A549 (cell line): ENCODE results near the gene ARID1B.

Source experiments
- EP300 ChIP-seq, 2 experiments: fragments of >200 bp; sonication (Bioruptor Twin); formaldehyde crosslinking; IDR thresholded peaks; 2 replicates in 1 of 2; 3 replicates in 1 of 2; pipeline ENCODE4 v1.6.1; 2016 to 2017
- NPAS2 ChIP-seq: fragments of 250-450 bp; sonication (Bioruptor Pico); IDR thresholded peaks from 2 replicates; pipeline ENCODE4 v1.8.0; 2022; ENCODE audit warnings: mild to moderate bottlenecking, moderate library complexity, borderline replicate concordance
- POLR2A ChIP-seq: IDR thresholded peaks from 2 replicates; pipeline ENCODE4 v1.6.1; 2012; ENCODE audit warnings: mild to moderate bottlenecking, low read length
- RAD21 ChIP-seq, 2 experiments: fragments of >200 bp in 1 of 2; sonication (Bioruptor Twin) in 1 of 2; formaldehyde crosslinking in 1 of 2; IDR thresholded peaks in 1 of 2; conservative IDR thresholded peaks in 1 of 2; 2 replicates in 1 of 2; 3 replicates in 1 of 2; pipeline ENCODE4 v1.6.1; 2012 to 2018; ENCODE audit warnings: inconsistent platforms in 1 of 2
- SREBF2 ChIP-seq: fragments of 450-650 bp; IDR thresholded peaks from 2 replicates; pipeline ENCODE4 v1.6.1; 2014; ENCODE audit warnings: mild to moderate bottlenecking, moderate library complexity
- ZFP36 ChIP-seq: fragments of 450-650 bp; IDR thresholded peaks from 2 replicates; pipeline ENCODE4 v1.6.1; 2014; ENCODE audit warnings: borderline replicate concordance; ENCODE audit not compliant: partially characterized antibody
- TF ChIP-seq, protein P1 (sequence below): fragments of >200 bp; sonication (Bioruptor Twin); formaldehyde crosslinking; IDR thresholded peaks from 3 replicates; pipeline ENCODE4 v1.5.1; 2016
- TF ChIP-seq, protein P2 (sequence below): IDR thresholded peaks from 2 replicates; pipeline ENCODE4 v1.6.1; 2012
- TF ChIP-seq, protein P3 (sequence below): fragments of 250-450 bp; sonication (Bioruptor Pico); IDR thresholded peaks from 2 replicates; pipeline ENCODE4 v1.5.0; 2021; ENCODE audit warnings: mild to moderate bottlenecking, moderate library complexity, borderline replicate concordance

DNA sequence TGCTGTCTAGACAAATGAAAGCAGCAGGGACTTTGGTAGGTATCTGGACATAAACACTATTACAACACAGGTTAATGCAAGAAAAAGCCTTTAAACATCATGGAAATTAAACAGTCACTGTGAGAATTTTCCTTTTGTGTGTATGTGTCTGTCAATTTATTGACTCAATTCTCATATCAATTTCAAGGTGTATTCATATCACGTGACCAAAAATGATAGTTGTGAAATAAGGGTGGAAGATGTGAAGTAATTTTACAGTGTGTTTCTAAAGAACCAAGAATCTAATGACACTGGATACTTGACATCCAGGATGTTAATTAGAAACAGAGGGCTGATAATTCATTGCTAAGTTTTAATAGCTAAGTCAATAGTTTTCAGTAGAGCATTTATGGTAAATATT lies 302.1 kb downstream of the ARID1B start:
- TF ChIP-seq, protein P1, sequence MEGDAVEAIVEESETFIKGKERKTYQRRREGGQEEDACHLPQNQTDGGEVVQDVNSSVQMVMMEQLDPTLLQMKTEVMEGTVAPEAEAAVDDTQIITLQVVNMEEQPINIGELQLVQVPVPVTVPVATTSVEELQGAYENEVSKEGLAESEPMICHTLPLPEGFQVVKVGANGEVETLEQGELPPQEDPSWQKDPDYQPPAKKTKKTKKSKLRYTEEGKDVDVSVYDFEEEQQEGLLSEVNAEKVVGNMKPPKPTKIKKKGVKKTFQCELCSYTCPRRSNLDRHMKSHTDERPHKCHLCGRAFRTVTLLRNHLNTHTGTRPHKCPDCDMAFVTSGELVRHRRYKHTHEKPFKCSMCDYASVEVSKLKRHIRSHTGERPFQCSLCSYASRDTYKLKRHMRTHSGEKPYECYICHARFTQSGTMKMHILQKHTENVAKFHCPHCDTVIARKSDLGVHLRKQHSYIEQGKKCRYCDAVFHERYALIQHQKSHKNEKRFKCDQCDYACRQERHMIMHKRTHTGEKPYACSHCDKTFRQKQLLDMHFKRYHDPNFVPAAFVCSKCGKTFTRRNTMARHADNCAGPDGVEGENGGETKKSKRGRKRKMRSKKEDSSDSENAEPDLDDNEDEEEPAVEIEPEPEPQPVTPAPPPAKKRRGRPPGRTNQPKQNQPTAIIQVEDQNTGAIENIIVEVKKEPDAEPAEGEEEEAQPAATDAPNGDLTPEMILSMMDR: no peak
- no peak for TF ChIP-seq RAD21 (conservative IDR thresholded peaks at IDR 0.05 in 1 of 2, IDR thresholded peaks at IDR 0.05 in 1 of 2)
- no peak for TF ChIP-seq POLR2A
- TF ChIP-seq, protein P2, sequence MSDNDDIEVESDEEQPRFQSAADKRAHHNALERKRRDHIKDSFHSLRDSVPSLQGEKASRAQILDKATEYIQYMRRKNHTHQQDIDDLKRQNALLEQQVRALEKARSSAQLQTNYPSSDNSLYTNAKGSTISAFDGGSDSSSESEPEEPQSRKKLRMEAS: no peak
- TF ChIP-seq EP300 (IDR thresholded peaks at IDR 0.05): no peak
- no peak for TF ChIP-seq ZFP36
- no peak for TF ChIP-seq SREBF2
- TF ChIP-seq, protein P3, sequence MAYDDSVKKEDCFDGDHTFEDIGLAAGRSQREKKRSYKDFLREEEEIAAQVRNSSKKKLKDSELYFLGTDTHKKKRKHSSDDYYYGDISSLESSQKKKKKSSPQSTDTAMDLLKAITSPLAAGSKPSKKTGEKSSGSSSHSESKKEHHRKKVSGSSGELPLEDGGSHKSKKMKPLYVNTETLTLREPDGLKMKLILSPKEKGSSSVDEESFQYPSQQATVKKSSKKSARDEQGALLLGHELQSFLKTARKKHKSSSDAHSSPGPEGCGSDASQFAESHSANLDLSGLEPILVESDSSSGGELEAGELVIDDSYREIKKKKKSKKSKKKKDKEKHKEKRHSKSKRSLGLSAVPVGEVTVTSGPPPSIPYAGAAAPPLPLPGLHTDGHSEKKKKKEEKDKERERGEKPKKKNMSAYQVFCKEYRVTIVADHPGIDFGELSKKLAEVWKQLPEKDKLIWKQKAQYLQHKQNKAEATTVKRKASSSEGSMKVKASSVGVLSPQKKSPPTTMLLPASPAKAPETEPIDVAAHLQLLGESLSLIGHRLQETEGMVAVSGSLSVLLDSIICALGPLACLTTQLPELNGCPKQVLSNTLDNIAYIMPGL (CRISPR knock-in tag): no peak
- TF ChIP-seq NPAS2 (CRISPR knock-in tag): no peak
